Common myeloid progenitor, CD34-positive (primary cell): Measurements from ENCODE around the gene EHD1.

Source experiments
- CTCF ChIA-PET: fragments of 350-600 bp; sonication (Branson Sonifier 250); formaldehyde crosslinking; loops from one replicate; lab custom pipeline; 2021; ENCODE audit warnings: antibody characterized with exemption; lab: Charles Lee
- POLR2A ChIA-PET: fragments of 350-600 bp; sonication (Branson Sonifier 250); formaldehyde crosslinking; loops from one replicate; lab custom pipeline; 2021; ENCODE audit warnings: antibody characterized with exemption; lab: Charles Lee
- DNase-seq, 3 donors: peaks; one replicate each; pipeline versions ENCODE4 v3.0.0 to v3.0.0-alpha.2; 2013
- H3K27ac ChIP-seq, 2 experiments: 1 replicate in 1 of 2; 2 replicates in 1 of 2; pipeline ENCODE4 v1.7.0; 2013; ENCODE audit warnings: inconsistent platforms in 2 of 2, low read length in 2 of 2, mild to moderate bottlenecking in 2 of 2, low read depth in 1 of 2, moderate library complexity in 1 of 2; ENCODE audit not compliant: severe bottlenecking in 2 of 2, insufficient read depth in 1 of 2, poor library complexity in 1 of 2
- H3K27me3 ChIP-seq, 5 experiments: replicated peaks in 2 of 5; 1 replicate in 3 of 5; 2 replicates in 2 of 5; pipeline versions ENCODE4 v1.6.1 to v1.7.0; 2013; ENCODE audit warnings: low read length in 4 of 5, mild to moderate bottlenecking in 2 of 5, moderate library complexity in 2 of 5, inconsistent platforms in 1 of 5; ENCODE audit not compliant: insufficient read depth in 5 of 5, control insufficient read depth in 4 of 5
- H3K36me3 ChIP-seq, 4 experiments: 1 replicate in 2 of 4; 2 replicates in 2 of 4; pipeline versions ENCODE4 v1.6.1 to v1.7.0; 2013; ENCODE audit warnings: low read length in 3 of 4, control low read depth in 1 of 4, mild to moderate bottlenecking in 1 of 4; ENCODE audit not compliant: control insufficient read depth in 4 of 4, insufficient read depth in 4 of 4
- H3K4me1 ChIP-seq, 4 experiments: 1 replicate in 3 of 4; 2 replicates in 1 of 4; pipeline versions ENCODE4 v1.6.1 to v1.7.1; 2013; ENCODE audit warnings: low read length in 3 of 4, mild to moderate bottlenecking in 3 of 4, control low read depth in 1 of 4, inconsistent platforms in 1 of 4, moderate library complexity in 1 of 4; ENCODE audit not compliant: control insufficient read depth in 4 of 4, insufficient read depth in 4 of 4; ENCODE audit errors: control extremely low read depth in 1 of 4
- H3K4me3 ChIP-seq, 7 experiments: 1 replicate in 4 of 7; 2 replicates in 3 of 7; pipeline versions ENCODE4 v1.5.1 to v1.7.0; 2013; ENCODE audit warnings: mild to moderate bottlenecking in 7 of 7, low read length in 6 of 7, moderate library complexity in 6 of 7, inconsistent platforms in 2 of 7, low read depth in 2 of 7, control low read depth in 1 of 7; ENCODE audit not compliant: insufficient read depth in 4 of 7, control insufficient read depth in 1 of 7; ENCODE audit errors: extremely low read depth in 1 of 7
- H3K9me3 ChIP-seq, 5 experiments: 1 replicate in 4 of 5; 2 replicates in 1 of 5; pipeline versions ENCODE4 v1.6.1 to v1.7.1; 2013; ENCODE audit warnings: low read length in 4 of 5, mild to moderate bottlenecking in 2 of 5, inconsistent platforms in 1 of 5, low read depth in 1 of 5, moderate library complexity in 1 of 5; ENCODE audit not compliant: control insufficient read depth in 4 of 5, insufficient read depth in 2 of 5; ENCODE audit errors: control extremely low read depth in 1 of 5
- WGBS: methylation state at CpG from one replicate; pipeline ENCODE4 v1.1.5; 2013; ENCODE audit not compliant: insufficient coverage; 5-methylcytosine and 5-hydroxymethylcytosine counted together

The EHD1 gene

GRCh38 chr11:64810271-64810890 lies 68.0 kb downstream of the EHD1 start, which contains the start of gene MEN1:
Gene MEN1, minus strand, starts transcription at chr11:64810551. Its CDS starts 442 bp downstream, at chr11:64810109.
- H3K4me1 ChIP-seq = peaks cover 4 to 15% (median 11%) of the 10 kb centered on the region in 4 experiments
- under 1% methylated on average over 30 of the region's 46 CpGs for WGBS
- no peaks in the 10 kb centered on the region for H3K9me3 ChIP-seq
- peak within 1 kb of the TSS; percentile 71 to 91 (median 83) for H3K4me3 ChIP-seq
- DNase-seq = peak; percentile 89 to 94 (median 94)
- POLR2A ChIA-PET = interaction anchor here (0.6 kb wide), 1 partner anchor 33 kb away, joined by 4 read pairs; no protein-coding TSS in a partner anchor
- CTCF ChIA-PET = interaction anchor here (0.8 to 1.1 kb wide), 3 partner anchors 10 to 28 kb away, joined by 3 to 4 read pairs (median 3); no protein-coding TSS in a partner anchor
- H3K27me3 ChIP-seq = no peaks in the 10 kb centered on the region
- H3K36me3 ChIP-seq = peaks cover 2 to 28% (median 24%) of the 10 kb centered on the region in 4 experiments
- peak within 1 kb of the TSS; percentile 25 to 64 for H3K27ac ChIP-seq

- ChIA-PET POLR2A (interaction anchor here (0.6 kb wide), 1 partner anchor 32 kb away, joined by 4 read pairs; no protein-coding TSS in a partner anchor), CTCF (interaction anchor here (0.6 kb wide), 2 partner anchors 86 to 366 kb away, joined by 3 read pairs; no protein-coding TSS in a partner anchor)
- H3K4me3 ChIP-seq = peak overlapping the region; percentile 71 to 91 (median 83)
- H3K27me3 ChIP-seq = no peaks in the 10 kb centered on the region
- peaks cover 4 to 16% (median 12%) of the 10 kb centered on the region in 4 experiments for H3K4me1 ChIP-seq
- 4% methylated on average over 42 of the region's 44 CpGs for WGBS
- H3K36me3 ChIP-seq = peaks cover 6 to 33% (median 29%) of the 10 kb centered on the region in 4 experiments
- no peaks in the 10 kb centered on the region for H3K9me3 ChIP-seq
- peak overlapping the region; percentile 17 to 64 for H3K27ac ChIP-seq
- DNase-seq = peak in 1 of 3 donors; percentile 38
Measured at GRCh38 chr11:64809781-64810241, 68.6 kb downstream of the EHD1 start.

GRCh38 chr11:64805481-64805880 lies 72.9 kb downstream of the EHD1 start:
- ChIA-PET CTCF (no interaction called here), POLR2A (no interaction called here)
- Histone ChIP-seq H3K36me3 (peaks cover 7 to 46% (median 33%) of the 10 kb centered on the region in 4 experiments), H3K27me3 (no peaks in the 10 kb centered on the region), H3K4me3 (no peak overlapping the region), H3K4me1 (peaks cover 4 to 51% (median 48%) of the 10 kb centered on the region in 4 experiments), H3K27ac (no peak overlapping the region), H3K9me3 (no peaks in the 10 kb centered on the region)
- 98% methylated on average over 7 of the region's 9 CpGs for WGBS
- DNase-seq = no peak

- H3K36me3 ChIP-seq = peaks cover 7 to 55% (median 36%) of the 10 kb centered on the region in 4 experiments
- POLR2A ChIA-PET = no interaction called here
- H3K27ac ChIP-seq = peak overlapping the region in 1 of 2 experiments; percentile 86
Measured at GRCh38 chr11:64804346-64805210, 73.8 kb downstream of the EHD1 start.

GRCh38 chr11:64803846-64804345 lies 74.5 kb downstream of the EHD1 start:
- peak overlapping the region; percentile 64 to 91 (median 80) for H3K4me3 ChIP-seq
- no peaks in the 10 kb centered on the region for H3K9me3 ChIP-seq
- H3K27ac ChIP-seq = peak overlapping the region; percentile 34 to 86
- peaks cover 0 to 55% (median 48%) of the 10 kb centered on the region in 4 experiments for H3K4me1 ChIP-seq
- ChIA-PET POLR2A (no interaction called here), CTCF (interaction anchor here (0.8 to 1.5 kb wide), 2 partner anchors 16 to 18 kb away, joined by 3 to 5 read pairs; no protein-coding TSS in a partner anchor)
- H3K36me3 ChIP-seq = peaks cover 7 to 62% (median 39%) of the 10 kb centered on the region in 4 experiments
- DNase-seq = no peak
- no peaks in the 10 kb centered on the region for H3K27me3 ChIP-seq
- 52% methylated on average over 15 of the region's 15 CpGs for WGBS

More at GRCh38 chr11:64804346-64805210, 73.8 kb downstream of the EHD1 start:
- Histone ChIP-seq H3K9me3 (no peaks in the 10 kb centered on the region), H3K27me3 (no peaks in the 10 kb centered on the region), H3K4me1 (peaks cover 4 to 57% (median 51%) of the 10 kb centered on the region in 4 experiments), H3K4me3 (peak overlapping the region in 4 of 7 experiments; percentile 76 to 91 (median 85))
- CTCF ChIA-PET = interaction anchor here (0.8 to 1.5 kb wide), 2 partner anchors 17 to 19 kb away, joined by 3 to 5 read pairs; no protein-coding TSS in a partner anchor
- no peak for DNase-seq
- WGBS = 95% methylated on average over 34 of the region's 41 CpGs

GRCh38 chr11:64803158-64803845 lies 75.1 kb downstream of the EHD1 start, which contains the start of gene MAP4K2:
Gene MAP4K2, minus strand, starts transcription at chr11:64803214. Its CDS starts 65 bp downstream, at chr11:64803149.
- H3K4me1 ChIP-seq = peaks cover 0 to 55% (median 49%) of the 10 kb centered on the region in 4 experiments
- H3K9me3 ChIP-seq = no peaks in the 10 kb centered on the region
- peak within 1 kb of the TSS; percentile 58 to 86 for H3K27ac ChIP-seq
- under 1% methylated on average over 43 of the region's 58 CpGs for WGBS
- peak; percentile 77 to 82 (median 79) for DNase-seq
- H3K27me3 ChIP-seq = no peaks in the 10 kb centered on the region
- POLR2A ChIA-PET = interaction anchor here (0.7 kb wide), 1 partner anchor 58 kb away, joined by 3 read pairs; no protein-coding TSS in a partner anchor
- peaks cover 7 to 65% (median 40%) of the 10 kb centered on the region in 4 experiments for H3K36me3 ChIP-seq
- CTCF ChIA-PET = interaction anchor here (0.8 to 5.2 kb wide), 5 partner anchors 12 to 24 kb away, joined by 3 to 42 read pairs (median 4); no protein-coding TSS in a partner anchor
- H3K4me3 ChIP-seq = peak within 1 kb of the TSS; percentile 64 to 91 (median 80)
